ENCODE results near the gene INVS.
"Not testable (repeated sequence)": the region's sequence is repeated elsewhere in the genome, so short reads cannot be mapped to it uniquely, and the experiment has no call there.

INVS gene

DNA sequence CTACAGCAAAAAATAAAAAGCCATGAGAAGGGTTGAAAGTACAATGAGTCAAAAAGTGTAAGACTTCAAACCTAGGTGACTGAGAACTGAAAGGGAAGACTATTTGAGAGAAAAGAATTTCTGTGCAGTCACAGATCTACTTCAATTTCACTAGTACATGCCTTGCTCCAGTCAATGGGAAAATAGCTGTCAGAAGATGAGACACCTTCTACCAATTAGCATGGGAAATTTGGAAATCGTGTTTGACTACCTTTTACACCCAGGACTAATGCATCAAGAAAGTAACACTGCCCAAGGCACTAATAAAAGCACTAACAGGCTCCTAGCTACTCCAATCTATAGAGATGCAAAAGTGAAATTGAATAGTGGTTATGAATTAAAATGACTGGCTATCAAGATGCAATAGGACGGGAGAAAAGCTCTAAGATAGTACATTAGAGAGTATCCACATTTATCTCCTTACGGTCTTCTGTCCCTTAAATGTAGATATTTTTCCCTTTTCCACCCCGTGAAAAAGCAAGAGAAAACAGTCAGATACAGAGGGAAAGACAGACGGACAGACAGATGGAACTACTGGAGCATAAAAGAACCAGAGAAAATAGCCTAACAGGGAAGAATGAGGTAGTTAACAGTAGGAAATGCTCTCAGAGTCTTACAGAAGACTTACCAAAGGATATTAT lies 15.5 kb upstream of the INVS start:
- in situ Hi-C loops (cut with MboI; ENCODE audit: low sequenced_read_pairs), result no loop called here

DNA sequence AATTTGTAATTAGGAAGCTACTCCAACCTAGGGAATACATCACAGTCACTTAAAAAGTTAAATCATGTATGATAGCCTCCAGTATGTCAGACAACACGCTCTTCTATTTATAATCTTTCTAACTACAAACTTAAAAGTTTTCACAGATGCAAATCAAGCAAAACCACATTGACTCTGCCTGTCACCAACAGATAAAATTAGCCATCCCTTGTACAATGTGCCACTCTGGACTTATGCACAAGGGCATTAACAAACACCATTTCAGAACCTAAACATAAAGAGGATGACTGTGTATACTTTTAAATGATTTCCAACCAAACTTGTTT lies 15.0 kb upstream of the INVS start:
- in situ Hi-C loops (cut with MboI; ENCODE audit: low sequenced_read_pairs), result no loop called here

DNA sequence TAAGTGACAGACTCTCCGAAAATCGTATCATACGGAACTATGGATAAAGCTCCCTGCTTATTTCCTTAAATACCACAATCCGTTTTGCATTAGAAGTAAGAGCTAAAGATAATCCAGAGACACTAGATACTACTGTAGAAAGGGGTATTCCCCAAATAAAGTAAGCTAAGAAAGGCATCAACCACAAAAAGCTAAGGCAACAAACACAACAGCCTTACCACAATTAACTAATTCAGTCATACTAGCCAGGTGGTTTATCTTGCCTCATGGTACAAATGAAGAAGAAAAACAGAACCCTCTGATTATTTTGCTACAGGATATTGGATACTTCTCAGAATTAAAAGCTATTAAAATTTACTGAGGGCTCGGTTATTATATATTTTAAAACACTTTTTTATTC lies 14.3 kb upstream of the INVS start:
- in situ Hi-C loops (cut with MboI; ENCODE audit: low sequenced_read_pairs), result no loop called here

DNA sequence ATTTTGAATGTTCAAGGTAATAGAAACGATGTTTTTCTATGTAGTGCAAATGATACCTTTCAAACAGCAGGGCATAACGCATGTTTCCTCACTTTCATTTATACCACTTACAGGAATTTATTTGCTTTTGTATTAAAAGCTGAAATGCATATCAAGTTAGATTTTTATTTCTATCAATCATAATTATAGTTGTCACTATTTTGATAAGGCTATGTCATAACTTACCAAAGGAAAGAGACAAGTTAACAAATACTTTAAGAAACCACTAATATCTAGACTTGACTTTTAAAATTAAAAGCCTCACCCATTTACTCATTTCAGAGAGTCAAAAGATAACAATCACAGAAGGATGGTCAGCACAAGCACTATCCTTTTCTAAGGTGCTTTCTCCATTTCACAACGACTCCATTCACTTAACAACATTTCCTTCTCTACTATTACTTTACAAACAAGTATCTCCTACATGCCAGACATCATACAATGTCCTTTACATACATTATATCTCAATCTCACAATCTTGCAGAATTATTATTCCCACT lies 12.9 kb upstream of the INVS start:
- in situ Hi-C loops (cut with MboI; ENCODE audit: low sequenced_read_pairs), result no loop called here

DNA sequence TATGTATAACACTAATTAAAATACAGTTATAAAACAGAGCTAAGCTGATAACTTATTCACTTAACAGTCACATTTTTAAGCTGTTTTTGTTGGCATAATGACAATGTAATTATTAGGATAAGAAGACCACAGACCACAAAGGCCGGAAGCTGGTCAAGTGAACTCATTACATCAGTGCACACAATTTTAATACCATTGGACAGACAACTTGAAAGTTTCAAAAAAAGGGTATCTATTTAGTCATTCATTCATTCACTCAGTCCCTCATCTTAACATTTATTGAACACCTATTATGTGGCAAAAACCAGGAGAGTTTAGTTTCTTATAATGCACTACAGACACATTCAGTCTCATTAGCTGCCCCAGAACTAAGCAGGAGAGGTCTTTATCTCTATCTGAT lies 11.8 kb upstream of the INVS start:
- in situ Hi-C loops (cut with MboI; ENCODE audit: low sequenced_read_pairs), result no loop called here

DNA sequence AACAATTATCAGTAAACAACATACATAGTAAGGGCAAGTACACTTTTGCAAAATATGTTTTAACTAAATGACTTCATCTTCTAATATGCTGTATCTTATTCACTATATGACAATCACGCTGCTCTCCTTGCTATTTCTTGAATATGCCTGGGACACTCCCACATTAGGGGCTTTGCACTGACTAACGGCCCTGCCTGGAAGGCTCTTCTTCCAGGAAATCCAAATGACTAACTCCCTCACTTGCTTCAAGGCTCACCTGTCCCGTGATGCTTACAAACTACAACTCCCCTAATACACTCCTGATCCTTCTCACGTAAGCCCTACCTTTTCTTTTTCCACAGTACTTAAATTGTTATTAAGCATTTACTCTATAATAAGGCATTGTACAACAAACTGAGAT lies 10.8 kb upstream of the INVS start:
- in situ Hi-C loops (cut with MboI; ENCODE audit: low sequenced_read_pairs), result no loop called here

DNA sequence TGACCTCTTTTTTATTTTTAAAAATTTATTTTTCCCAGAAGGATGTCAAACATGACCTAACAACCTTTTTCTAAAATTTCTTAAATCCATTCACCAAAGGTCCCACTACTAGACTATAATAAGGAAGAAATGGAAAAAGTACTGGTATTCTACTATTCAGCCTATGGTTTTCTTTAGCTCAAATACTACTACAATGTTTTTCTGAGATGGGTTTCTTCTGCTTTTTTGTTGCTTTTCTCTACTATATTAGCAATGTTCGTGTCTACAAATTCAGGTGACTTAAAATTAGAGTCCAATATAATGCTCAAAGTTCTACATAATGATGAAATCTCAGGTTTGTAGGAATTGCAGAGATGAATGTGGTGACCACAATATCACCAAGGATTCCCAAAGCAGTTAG lies 8.2 kb upstream of the INVS start:
- in situ Hi-C loops (cut with MboI; ENCODE audit: low sequenced_read_pairs), result no loop called here

DNA sequence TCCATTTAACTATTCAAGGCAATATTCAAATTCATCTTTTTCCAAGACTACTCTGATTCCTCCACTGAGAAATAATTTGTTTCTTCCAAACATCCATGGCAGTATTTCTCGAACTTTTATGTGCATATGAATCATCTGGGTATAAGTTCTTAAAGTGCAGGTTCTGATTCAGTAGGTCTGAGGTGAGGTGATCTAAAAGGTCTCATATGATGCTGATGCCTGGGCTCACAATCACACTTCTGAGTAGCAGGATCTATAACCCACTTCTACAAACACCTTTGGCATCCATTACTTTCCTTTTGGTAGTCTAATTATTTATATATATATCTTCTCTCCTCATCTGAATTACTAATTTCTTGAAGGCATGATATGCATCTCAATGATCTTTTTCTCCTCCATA lies 7.4 kb upstream of the INVS start:
- in situ Hi-C loops (cut with MboI; ENCODE audit: low sequenced_read_pairs), result no loop called here

DNA sequence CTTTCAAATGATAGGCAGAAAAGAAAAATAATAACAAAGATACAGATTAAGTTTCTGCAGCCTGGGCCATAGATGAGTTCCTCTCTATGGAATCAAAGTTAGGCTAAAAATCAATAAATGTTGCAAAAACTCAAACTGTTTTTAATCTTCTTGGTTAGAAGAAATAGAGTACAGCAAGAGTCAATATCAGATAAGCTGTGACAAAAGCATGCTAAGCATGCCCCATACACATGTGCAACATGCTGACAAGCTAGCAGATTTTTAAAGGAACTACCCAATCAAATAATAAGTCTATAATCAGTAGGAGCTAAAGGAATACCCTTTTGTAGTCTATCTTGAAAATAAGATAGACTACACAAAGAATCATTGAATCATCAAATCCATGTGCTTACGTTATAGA lies 7.0 kb upstream of the INVS start:
- in situ Hi-C loops (cut with MboI; ENCODE audit: low sequenced_read_pairs), result no loop called here

DNA sequence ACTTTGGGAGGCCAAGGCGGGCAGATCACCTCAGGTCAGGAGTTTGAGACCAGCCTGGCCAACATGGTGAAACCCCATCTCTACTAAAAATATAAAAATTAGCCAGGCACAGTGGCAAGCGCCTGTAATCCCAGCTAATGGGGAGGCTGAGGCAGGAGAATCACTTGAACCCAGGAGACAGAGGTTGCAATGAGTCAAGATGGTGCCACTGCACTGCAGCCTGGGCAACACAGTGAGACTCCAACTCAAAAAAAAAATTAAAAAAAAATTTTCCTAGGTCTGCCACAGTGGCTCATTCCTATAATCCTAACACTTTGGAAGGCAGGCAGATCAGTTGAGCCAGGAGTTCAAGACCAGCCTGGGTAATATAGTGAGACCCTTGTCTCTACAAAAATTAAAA lies 4.6 kb upstream of the INVS start:
- in situ Hi-C loops (cut with MboI; ENCODE audit: low sequenced_read_pairs), result not testable (repeated sequence)

DNA sequence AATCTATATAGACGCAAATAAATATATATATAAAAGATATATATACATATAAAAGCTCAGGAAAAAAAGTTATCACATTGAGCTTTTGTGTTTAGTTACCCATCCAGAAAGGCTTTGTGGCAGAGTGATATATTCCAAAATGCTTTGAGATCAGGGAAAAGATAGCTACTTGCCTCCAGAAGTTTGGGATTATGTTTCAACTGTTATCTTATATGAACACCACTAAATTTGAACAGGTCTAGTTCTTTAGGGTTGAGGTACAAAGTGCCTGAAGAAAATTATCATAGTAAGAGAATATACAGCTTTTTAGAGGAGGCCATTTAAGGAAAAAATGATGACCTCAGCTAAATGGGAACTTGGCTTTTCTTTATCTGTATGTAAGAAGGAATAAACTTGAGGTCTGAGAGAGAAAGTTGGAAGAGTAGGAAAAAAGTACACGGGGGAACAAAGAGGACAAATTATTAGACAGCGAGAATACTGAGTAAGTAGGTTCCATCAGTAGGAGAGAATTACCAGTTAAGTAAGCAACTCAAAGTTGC lies 2.6 kb upstream of the INVS start:
- in situ Hi-C loops (cut with MboI; ENCODE audit: low sequenced_read_pairs), result no loop called here

DNA sequence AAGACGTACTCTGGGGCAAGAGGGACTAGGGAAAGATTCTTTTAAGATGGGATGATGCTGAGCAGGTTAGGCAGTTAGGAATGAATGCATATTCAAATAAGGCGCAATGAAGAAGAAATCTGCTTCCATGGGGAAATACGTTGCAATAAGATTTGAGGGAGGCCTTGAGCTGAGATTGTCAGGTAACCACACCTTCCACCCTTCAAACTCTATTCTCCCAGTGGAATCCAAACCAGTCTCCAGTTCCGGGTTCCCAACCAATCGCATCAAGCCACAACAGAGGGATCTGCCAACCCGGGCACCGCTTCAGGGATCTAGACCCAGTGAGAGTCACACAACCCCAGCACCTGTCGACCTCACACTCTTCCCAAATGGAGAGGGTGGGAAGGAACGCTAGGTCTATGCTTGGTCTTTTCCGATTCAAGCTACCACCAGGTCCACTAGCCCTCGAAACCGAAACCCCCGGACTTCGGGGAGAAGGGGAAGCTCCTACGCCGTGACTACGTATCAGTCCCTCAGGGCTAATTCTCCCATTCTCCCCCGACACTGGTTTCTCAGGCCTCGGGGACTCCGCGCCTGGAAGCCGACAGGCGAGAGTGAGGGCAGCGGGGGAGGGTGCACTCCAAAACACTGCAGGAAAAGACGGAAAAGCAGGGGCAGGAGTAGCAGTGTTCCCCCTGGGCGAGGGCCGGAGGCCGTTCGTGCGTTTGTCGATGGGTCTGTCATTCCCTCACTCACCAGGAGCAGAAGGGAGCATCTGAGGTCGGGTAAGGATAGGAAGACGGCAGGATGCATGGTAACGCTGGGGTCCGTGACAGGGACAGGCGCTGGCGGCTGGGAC lies 777 bp upstream of the INVS start:
- in situ Hi-C loops (cut with MboI; ENCODE audit: low sequenced_read_pairs), result no loop called here

DNA sequence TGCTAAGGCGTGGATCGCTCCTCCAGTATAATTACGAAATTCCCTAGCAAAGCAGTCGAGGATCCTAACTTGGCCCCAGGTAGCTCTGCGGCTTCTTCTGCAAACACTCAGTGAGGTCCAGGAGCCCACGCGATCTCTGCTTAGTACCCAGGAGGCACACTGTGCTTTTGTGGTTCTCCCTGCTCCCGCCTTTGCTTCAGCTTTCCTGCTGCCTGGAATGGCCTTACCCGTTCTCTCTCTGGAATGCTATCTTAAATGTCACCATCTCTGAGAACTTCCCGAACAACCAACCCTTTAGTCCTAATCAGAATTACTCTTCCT lies 639 bp downstream of the INVS start:
- in situ Hi-C loops (cut with MboI; ENCODE audit: low sequenced_read_pairs), result no loop called here

DNA sequence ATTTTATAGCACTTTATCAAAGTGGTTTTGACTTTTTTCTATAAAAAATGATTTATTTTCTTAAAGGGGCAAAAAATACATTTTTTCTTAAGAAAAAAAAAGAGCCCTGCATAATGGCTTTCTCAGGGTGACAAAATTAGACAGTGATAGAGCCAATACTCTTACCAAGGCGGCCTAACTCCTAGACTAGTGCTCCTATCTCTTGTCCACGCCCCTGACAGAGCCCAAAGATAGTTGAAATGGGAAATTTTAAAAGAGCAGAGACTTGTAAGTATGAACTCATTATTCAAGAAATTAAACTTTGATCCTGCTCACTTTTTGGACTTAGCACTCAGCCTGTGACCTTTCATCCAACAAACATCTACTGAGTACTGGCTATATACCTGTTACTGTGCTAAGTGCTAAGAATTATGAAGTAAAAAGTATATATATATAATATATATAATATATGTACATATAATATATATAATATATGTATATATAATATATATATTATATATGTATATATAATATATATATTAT lies 1.2 kb downstream of the INVS start:
- in situ Hi-C loops (cut with MboI; ENCODE audit: low sequenced_read_pairs), result no loop called here

DNA sequence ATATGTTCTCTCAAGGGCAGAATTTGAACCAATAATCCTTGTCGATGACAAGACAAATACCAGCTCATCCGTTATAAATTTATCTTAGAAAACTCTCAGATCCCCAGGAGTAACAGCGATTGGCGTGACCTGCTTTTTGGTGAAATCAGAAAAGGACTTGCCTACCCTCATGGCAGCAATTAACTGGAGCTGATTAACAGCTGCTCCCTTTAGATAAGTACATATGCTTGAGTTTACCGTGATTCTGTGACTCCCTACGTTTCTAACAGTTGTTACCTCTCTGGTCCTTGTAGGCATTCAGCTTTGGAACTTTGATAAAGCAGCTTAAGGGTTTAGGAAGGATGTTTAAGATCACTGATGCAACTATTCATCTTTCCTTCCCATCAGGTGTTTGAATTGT lies 2.6 kb downstream of the INVS start:
- in situ Hi-C loops (cut with MboI; ENCODE audit: low sequenced_read_pairs), result no loop called here

DNA sequence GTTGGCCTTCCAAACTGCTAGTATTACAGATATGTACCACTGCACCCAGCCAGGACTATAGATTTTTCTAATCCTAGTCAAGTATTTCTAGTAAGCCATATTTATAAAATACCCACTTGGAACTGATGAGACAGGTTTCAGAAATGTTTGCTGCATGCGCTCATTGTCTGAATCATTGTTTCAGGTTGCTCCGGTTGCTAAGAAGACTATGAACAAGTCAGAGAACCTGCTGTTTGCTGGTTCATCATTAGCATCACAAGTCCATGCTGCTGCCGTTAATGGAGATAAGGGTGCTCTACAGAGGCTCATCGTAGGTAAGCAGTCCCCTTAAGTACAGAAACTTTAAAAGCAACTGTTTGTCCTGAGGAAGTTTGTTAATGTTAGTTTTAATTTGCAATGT lies 5.3 kb downstream of the INVS start:
- in situ Hi-C loops (cut with MboI; ENCODE audit: low sequenced_read_pairs), result no loop called here

DNA sequence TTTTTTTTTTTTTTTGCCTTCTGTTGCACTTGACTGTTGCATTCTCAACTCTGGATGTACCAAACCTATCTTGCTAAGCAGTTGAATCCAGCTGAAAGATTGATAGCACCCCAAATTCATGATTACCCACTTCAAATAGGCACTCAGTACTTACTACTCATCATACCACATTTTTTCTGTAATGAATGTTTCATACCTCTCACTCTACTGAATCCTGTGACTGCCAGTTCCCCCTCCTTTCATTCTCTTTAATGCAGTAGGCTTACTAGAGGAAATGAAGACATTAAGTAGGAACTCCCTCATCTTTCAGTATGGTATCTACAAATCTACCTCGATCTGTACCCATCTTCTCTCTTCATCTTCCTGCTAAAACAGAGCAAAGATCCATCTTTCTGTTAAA lies 6.8 kb downstream of the INVS start:
- in situ Hi-C loops (cut with MboI; ENCODE audit: low sequenced_read_pairs), result no loop called here

DNA sequence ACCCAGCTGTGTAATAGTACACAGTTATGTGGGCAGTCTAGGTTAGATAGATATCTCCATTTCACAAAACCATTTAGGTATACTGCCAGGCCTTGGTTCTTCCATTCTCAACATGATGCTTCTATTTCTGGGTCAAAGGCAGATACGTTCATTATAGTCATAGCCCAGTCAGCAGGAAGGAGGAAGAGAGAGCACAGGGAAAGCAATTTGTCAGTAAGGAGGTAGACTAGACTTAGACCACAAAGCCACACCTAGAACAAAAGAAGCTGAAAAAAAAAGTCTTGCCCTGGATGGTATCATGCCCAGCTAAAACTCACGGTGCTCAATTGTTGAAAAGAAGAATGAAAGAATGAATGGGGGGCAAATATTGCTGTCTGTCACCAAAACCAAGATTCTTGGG lies 7.6 kb downstream of the INVS start:
- in situ Hi-C loops (cut with MboI; ENCODE audit: low sequenced_read_pairs), result no loop called here

DNA sequence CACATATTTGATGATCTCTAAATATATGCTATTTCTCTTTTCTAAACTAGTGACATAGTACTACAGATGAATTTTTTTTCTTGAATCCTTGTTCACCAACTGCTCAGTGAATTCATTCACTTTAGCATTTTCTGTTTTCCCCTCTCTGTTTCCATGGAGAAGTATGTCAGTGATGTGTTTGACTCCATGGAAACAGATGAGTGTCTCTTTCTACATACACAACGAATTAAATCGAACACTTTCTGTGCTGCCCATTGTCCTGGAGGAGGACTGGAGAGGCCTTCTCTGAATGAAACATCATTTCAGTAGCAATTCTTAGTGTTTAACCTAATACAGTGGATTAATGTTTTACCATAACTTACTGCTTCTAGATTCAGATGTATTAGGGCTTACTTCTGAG lies 9.5 kb downstream of the INVS start:
- in situ Hi-C loops (cut with MboI; ENCODE audit: low sequenced_read_pairs), result no loop called here

DNA sequence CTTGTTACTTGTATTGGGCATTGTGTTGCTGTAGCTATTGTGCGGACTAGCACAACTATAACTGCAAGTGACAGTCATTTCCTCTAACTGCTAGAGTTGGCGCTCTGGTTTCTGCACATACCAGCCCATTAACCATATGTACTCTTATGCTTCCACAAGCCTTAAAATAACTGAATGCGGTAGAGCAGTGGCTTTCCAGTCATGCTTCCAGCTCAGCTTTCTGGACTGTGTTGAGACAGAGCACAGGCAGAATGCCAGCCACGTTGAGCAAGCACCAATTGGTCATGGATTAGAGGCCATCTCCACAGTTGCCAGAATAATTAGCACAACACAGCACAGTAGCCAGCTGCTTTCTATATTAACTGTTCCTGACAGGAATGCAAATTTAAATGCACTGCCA lies 12.2 kb downstream of the INVS start:
- in situ Hi-C loops (cut with MboI; ENCODE audit: low sequenced_read_pairs), result no loop called here

DNA sequence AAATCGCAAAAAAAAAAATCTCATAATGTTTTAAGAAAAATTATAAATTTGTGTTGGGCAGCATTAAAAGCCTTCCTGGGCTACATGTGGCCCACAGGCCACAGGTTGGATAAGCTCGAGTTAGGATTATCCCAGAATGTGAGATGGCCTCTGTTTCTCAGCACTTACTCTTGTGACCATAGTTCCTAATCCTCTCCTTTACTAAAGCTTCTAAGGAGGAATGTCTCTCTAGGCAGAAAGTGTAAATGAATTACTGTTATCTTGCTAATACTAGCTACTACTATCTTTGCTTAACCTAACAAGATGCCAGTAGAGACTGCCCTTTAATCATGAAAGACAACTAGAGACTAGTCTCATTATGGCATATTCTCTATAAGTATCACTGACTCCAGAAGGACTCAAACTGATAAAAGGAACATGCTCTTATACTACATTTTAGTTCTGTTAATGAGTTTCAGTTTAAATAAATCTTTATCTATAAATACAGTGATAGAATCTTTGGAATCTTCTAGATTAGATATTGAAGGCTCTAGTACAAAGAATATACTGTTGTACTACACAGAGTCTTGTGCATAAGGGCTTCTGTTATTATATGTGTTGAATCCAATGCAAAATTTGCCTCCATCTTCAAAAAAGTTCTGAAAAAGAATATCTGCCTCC lies 13.8 kb downstream of the INVS start:
- in situ Hi-C loops (cut with MboI; ENCODE audit: low sequenced_read_pairs), result no loop called here

DNA sequence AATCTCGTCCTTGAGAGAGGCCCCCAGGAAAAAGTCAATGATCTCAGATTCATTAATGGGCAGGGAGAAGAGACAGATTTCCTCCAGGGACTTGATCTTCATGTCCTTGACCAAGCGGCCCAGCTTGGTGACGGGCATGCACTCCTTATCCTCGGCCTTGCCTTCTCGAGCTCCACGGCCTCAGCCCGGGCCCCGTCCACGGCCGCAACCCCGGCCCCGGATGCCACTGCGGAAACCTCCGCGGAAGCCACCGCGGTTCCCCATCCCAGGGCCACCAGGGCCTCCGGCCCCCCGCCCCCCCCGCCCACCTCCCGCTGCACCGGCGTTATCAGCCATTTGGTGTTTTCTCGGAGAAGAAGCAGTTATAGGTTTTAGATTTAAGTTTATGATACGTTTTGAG lies 18.3 kb downstream of the INVS start:
- in situ Hi-C loops (cut with MboI; ENCODE audit: low sequenced_read_pairs), result no loop called here
